ENCODE data around the gene COA8.
A peak's percentile ranks its signal among the peaks of the same experiment; 100 is the strongest.
"Not testable (repeated sequence)": the region's sequence is repeated elsewhere in the genome, so short reads cannot be mapped to it uniquely, and the experiment has no call there.

COA8 gene, protein sequence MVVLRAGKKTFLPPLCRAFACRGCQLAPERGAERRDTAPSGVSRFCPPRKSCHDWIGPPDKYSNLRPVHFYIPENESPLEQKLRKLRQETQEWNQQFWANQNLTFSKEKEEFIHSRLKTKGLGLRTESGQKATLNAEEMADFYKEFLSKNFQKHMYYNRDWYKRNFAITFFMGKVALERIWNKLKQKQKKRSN

DNA sequence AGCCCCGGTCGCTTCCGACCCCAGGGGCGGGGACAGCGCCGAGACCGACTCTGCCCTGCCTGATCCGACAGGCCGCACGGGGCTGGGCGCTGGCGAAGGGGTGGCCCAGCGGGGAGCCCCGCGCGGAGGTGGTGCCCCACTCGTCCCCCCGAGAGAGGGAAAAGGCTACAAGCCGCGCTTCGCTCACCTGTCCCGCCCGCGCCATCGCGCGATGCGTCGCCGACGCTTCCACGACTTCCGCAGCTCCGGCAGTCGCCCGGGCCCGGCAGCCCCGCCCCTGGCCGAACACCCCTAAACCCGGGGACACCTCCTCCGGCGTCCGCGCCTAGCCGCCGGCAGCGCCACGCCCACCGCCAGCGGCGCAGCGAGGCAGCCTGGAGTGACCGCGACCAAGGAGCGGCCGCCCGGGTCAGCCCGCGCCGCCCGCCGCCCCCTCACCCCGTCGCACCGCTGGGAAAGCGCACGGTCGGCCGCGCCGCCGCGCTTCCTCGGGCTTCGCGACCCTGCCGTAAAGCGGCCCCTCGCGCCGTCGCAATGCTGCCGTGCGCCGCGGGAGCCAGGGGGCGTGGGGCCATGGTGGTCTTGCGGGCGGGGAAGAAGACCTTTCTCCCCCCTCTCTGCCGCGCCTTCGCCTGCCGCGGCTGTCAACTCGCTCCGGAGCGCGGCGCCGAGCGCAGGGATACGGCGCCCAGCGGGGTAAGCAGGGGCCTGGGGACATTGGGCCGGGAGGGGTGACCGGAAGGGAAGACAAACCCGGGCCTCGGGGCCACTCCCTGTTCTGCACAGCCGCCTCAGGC lies at the start of gene COA8, which contains the start of gene BAG5:
Gene COA8 (plus strand): TSS at position 532 of the 797 bp plus-strand sequence. CDS start 42 bp downstream, at position 574.
Gene BAG5 (minus strand): TSS at position 229 of the 797 bp plus-strand sequence. CDS start 1,493 bp downstream, outside the sequence.
- DNase-seq: peak; percentile 92

GRCh38 chr14:103514596-103515421 lies 48.0 kb upstream of the COA8 start:
- no peak for DNase-seq

DNA sequence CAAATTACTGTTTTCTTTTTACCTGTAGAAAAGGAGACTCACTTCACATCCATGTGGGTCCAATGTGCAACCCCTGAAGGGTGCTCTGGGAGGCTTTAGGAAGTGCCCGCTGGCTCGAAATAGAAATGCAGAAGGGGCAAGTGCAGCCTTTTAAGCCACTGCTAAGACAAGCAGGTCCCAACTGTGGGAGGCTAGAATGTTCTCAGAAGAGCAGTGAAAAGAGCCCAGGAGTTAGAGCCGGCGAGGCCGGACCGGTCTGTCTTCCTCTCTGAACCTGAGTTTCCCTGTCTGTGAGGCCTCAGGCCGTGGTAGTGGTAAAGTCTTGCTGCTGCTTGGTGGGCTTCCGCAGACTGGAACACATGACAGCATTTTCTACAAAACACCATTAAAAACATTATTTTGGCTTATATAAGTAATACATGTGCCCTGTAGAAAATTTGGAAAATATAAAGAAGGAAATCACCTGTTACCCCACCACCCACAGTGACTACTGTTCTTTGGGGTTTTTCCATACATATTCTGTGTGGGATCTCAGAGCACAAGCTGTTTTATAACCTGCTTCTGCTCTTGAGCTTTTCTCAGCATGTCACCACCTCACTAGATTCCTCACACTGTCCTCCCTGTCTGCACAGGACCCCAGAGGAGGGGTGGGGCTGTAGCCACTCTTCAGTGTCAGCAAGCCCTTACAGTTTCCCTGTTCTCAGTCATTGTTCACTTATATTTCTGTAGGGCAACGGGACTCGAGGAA lies 46.2 kb upstream of the COA8 start:
- no peak for DNase-seq

- DNase-seq: no peak
Observed at GRCh38 chr14:103517174-103517566, 45.6 kb upstream of the COA8 start.

- DNase-seq: peak; percentile 49
Observed at GRCh38 chr14:103517721-103518421, 44.9 kb upstream of the COA8 start.

DNA sequence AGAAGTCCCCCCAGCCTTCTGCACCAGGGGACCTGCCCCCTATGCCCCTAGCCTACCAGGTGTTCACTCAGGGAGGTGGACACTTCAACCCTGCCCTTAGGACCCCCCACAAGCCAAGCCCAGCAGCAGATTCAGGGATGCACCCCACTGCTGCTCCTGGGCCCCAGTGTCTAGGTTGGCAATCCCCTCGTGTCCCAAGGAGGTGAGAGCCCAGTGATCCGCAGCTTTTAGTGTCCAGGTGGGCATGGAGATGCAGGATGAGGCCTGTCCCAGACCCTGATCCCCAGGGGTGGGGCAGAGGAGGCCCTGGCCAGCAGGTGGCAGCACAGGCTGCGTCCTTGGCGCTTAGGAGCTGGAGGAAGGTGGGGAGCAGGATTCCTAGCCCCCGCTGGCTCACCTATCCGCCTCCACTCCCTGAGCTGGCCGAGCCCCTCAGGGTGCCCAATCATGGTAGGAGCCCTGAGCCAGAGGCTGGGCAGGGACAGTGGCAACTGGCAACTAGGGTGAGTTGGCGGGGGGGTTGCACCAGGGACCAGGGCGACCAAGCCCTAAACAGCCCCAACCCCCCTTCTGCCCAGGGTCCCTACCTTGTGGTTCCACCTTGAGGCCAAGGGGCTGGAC lies 44.2 kb upstream of the COA8 start:
- DNase-seq: peak; percentile 53

DNA sequence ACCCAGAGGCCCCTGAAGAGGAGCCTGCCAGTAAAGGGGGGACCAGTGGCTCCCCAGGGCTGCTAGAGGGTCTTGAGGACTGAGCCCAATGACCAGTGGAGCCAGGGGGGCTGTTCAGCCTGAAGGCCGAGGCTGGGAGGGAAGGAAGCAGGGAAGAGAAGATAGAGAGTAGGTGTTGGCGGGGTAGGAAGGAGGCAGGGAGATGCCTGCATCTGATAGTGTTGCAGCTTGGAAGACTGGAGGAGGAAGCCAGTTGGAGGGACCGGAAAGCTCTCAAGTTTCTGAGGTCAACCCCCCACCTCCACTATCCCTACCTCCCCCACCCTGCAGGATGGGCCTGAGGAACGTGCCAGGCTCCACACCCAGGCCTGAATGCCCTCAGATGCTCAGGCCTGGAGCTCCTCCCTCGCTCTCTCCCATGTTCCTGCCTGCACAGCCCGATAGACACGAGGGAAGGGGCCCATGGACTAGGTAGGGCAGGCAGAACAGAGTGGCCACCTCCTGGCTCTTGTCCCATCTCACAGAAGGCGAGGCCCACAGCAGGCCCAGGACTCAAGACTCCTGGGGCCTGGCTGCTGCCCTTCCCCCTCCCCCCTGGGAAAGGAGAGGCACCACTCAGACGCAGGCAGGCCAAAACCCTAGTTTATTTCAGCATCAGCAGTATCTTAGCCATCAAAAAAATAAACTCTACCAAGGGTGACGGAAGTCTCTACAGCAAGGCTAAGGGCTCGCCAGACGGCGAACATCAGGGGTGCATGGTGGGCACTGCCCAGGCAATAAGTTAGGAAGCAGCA lies 43.5 kb upstream of the COA8 start:
- no peak for DNase-seq

- DNase-seq: peak; percentile 43
Observed at GRCh38 chr14:103519837-103520212, 42.9 kb upstream of the COA8 start.

- no peak for DNase-seq
Observed at GRCh38 chr14:103520269-103520656, 42.5 kb upstream of the COA8 start.

- DNase-seq: peak; percentile 85
Observed at GRCh38 chr14:103520657-103521437, 41.9 kb upstream of the COA8 start.

DNA sequence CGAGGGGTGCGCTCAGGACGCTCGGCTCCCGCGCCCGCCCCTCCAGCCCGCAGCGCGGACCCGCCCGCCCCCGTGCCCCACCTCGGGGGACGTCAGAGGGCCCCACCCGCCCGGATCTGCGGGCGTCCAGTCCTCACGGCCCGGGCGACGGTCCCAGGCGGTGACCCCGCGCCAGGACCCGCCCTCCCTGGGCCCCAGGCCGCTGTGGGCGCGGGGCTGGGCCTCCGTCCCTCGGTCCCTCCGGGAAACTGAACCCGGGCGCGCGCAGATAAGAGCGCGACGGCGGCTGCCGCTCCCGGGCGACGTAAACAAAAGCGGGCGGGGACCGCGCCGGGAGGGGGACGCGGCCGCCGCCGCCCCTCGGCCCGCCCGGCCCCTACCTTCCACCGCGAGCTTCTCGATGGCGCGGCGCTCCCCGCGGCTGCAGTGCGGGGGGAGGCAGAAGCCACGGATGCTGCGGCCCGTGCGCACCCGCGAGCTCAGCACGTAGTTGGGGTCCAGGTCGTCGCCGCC lies 41.3 kb upstream of the COA8 start:
- DNase-seq: no peak

DNA sequence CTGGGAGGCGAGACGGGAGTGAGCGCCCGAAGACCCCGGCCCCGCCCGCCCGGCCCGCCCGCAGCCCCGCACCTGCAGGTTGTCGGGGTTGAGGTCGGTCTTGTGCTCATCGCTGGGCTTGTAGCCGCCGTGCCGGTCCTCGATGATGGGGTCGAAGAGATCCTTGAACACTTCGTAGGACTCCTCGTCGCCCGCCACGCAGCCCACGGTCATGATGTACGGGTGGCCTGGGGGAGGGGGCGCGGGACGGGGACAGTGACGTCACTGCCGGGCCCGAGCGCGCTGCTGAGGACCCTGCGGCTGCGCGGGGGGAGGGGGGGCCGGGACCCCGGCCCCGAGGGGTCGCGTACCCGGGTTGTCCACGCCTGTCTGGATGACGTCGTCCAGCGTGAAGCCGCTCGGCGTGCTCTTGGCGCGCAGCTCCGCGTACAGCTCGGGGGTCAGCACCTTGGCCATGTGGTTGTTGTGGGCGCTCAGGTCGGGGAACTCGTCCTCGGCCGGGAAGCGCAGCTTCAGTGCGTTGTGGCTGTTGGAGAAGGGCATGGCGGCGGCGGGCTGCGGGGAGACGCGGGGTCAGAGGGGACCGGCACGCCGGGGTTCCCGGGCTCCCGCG lies 40.7 kb upstream of the COA8 start:
- DNase-seq: peak; percentile 42

DNA sequence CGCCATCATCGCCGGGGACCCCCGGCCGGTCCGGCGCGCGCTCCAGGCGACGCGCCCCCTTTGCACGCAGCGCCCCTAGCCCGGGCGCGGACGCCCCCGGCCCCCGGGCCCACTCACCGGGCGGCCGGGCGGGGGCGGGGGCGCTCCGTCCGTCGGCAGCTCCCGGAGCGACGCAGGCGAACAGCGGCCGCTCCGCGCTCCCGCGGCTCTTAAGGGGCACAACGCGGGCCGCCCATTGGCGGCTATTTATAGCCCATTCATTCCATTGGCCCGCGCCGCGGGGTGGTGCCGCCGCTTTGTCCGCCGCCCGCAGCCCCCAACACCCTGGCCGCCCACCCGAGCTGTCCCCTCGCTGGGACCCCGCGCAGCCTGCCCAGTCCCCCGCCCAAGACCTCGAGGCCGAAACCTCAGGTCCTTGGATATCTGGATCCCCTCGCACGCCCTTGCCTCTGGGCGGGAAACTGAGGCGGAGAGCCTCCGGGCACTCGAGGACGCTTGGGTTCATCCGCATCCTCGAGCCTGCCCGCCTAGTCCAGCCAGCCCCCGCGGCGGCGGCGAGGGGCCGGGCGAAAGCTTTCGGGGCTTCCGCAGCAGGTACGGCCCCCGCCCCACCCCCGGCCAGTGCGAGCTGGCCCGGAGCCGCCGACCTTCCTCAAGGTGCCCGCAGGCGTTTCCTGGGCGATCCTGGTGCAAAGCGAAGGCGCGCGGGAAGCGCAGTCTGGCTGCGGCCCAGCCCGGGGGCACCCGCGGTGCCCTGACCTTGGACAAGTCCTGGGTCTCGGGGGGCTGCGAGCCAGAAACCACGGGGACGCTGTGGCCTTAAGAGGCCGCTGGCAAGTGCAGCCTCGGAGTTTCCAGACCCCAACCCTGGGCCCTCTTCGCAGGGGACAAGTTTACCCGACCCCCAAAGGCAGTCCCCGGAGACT lies 39.8 kb upstream of the COA8 start, which contains the start of gene CKB:
Gene CKB (minus strand): TSS at position 182 of the 926 bp plus-strand sequence. CDS start 337 bp downstream, outside the sequence.
- peak; percentile 60 for DNase-seq

DNA sequence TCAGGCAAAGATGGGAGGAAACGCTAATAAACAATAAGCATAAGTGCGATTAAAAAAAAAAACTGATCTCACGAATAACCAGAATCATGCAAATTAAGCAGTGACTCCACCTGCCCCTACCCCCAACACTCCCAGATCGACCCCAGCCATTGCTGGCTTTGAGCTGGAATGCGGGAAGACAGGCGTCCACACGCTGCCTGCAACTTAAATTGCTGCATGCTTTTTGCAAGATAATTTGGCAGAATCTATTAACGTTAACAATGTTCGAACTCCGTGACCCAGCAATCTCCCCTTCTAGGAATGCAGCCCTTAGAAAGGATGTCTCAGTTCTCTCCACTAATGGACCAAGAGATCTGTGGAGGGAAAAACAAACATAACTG lies 39.2 kb upstream of the COA8 start:
- no peak for DNase-seq

GRCh38 chr14:103524002-103524935 lies 38.5 kb upstream of the COA8 start:
- DNase-seq: no peak

DNA sequence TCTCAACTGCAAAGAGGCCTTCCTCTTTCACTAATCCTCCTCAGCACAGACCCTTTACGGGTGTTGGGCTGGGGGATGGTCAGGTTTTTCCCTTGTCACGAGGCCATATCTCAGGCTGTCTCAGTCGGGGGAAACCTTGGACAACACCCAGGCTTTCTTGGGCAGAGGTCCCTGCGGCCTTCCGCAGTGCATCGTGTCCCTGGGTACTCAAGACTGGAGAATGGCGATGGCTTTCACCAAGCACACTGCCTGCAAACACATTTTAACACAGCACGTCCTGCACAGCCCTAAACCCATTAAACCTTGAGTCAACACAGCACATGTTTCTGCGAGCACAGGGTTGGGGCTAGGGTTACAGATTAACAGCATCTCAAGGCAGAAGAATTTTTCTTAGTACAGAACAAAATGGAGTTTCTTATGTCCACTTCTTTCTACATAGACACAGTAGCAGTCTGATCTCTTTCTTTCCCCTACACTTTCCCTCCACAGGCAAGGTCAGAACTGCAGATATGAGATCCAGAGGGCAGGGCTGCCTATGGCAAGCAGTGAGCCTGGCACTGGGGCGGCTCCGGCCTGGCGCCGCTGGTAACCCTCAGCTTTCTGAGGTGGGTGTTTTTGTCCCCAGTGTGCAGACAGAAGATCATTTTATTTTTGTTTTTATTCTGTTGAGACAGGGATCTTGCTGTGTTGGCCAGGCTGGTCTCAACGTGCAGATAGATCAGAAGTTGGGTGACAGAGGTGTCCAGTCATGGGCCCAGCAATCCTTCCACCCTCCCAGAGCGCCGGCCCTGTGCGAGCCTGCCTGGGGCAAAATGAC lies 37.1 kb upstream of the COA8 start:
- not testable (repeated sequence) for DNase-seq

All from left hindlimb (tissue), 1 donor.